Measurements from ENCODE around the gene RPUSD1.

The RPUSD1 gene

DNA sequence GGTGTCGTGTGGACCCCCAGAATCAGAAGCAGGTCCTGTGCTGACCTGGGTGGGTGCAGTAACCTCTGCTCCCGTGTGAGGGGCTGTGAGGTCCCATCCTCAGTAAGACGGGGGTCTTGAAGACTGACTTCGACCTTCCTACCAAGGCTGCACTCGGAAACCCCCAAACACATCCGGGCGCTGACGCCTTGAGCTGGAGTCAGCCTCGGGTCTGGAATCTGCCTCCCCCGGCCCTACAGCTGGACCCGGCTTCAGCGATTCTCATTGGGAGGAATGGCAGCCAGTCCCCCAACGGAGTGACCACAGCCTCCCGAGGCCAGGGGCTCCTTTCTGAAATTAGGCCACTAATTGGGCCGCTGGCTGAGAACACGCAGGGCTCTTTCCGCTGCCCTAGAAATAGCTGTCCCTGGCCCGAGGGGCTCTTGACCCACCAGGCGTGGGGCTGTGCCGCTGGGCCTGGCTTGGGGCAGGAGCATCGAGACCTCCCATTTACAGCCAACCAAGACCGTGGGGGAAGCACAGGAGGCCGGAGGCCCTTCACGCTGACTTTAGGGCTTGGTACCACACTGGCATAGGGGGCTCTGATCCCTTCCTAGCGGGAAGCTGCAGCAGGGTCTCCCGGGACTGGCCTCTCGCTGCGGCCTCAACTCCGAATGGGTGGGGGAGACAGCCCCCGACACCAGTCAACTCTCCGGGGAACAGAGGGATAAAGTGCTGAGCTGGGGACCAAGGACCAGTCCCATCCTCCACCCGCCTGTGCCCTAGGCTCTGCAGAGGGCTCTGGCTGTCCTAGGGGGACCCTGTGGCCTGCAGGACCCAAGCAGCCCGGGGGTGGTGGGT lies 15.0 kb upstream of the RPUSD1 start:
- TF ChIP-seq, protein P1, sequence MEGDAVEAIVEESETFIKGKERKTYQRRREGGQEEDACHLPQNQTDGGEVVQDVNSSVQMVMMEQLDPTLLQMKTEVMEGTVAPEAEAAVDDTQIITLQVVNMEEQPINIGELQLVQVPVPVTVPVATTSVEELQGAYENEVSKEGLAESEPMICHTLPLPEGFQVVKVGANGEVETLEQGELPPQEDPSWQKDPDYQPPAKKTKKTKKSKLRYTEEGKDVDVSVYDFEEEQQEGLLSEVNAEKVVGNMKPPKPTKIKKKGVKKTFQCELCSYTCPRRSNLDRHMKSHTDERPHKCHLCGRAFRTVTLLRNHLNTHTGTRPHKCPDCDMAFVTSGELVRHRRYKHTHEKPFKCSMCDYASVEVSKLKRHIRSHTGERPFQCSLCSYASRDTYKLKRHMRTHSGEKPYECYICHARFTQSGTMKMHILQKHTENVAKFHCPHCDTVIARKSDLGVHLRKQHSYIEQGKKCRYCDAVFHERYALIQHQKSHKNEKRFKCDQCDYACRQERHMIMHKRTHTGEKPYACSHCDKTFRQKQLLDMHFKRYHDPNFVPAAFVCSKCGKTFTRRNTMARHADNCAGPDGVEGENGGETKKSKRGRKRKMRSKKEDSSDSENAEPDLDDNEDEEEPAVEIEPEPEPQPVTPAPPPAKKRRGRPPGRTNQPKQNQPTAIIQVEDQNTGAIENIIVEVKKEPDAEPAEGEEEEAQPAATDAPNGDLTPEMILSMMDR (IDR thresholded peaks at IDR 0.05; ENCODE audit: low read depth, low read length): no peak
- Histone ChIP-seq H3K36me3 (0 out of 2 replicates have a peak, but pooled peaks cover 2% of the 10 kb centered on the region), H3K9me3 (ENCODE audit: severe bottlenecking) (no peaks in the 10 kb centered on the region), H3K27me3 (ENCODE audit: insufficient read depth, low read depth, severe bottlenecking) (no peaks in the 10 kb centered on the region), H3K4me3 (ENCODE audit: low read depth, low read length) (no peak overlapping the region), H3K27ac (no peak overlapping the region)
- DNase-seq: no peak

DNA sequence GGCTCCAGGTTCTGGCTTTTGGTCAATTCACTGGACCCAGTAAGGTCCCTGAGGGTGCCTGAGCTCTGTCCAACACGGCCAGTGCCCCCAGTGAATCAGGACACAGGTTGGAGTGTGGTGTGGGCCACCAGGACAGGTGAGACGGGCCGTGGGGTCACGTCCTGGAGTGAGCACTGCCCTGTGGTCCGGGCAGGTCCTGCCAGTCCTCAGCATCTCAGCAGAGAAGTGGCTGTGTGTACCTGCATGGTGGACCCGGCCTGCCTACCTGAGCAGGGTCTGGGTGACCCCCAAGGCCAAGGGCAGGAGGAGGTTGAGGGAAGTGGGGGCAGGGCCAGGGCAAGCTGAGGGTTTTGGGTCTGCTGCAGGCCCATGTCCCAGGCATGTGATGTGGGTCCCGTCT lies 14.3 kb upstream of the RPUSD1 start:
- no peaks in the 10 kb centered on the region for H3K9me3 ChIP-seq (ENCODE audit: severe bottlenecking)
- no peak for DNase-seq
- TF ChIP-seq, protein P1 (IDR thresholded peaks at IDR 0.05; ENCODE audit: low read depth, low read length): no peak
- no peaks in the 10 kb centered on the region for H3K27me3 ChIP-seq (ENCODE audit: insufficient read depth, low read depth, severe bottlenecking)
- no peak overlapping the region for H3K4me3 ChIP-seq (ENCODE audit: low read depth, low read length)
- H3K27ac ChIP-seq: no peak overlapping the region
- H3K36me3 ChIP-seq: peaks cover 5% of the 10 kb centered on the region; the same call in 1 of the 2 replicates

DNA sequence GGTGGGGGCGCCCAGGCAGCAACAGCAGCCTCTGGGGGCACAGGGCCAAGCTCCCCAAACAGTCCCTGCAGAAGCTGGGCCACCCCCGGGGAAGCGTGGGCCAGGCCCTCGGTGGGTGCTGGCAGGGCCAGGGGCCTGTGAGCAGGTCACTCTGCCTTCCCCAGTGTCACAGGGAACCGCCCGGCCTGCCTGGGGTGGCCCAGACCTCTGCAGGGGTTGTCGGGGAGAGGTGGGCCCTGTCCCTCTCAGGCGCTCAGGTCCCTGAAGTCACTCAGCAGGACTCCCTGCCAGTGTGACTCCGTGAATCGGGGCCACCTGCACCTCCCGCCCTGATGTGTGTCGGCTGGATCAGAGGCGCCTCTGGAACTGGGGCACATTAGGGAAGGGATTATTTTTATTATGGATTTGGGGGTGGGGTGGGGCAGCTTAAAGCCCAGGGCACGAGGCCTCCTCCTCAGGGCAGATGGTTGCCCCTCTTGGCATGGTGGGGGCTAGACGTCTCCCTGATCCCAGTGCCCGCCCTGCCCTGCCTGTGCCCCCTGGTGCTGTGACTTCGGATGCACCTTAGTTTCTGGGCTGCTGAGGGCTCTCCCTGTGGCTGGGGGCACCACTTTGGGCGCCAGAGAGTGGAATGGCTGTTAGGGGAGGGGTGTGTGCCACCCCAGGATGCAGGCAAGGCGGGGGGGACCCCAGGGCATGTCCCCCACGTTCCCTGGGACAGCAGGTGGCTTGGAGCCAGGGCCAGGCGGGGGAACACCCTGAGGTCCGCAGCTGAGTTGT lies 13.6 kb upstream of the RPUSD1 start:
- peaks cover 8% of the 10 kb centered on the region for H3K36me3 ChIP-seq
- TF ChIP-seq, protein P1 (IDR thresholded peaks at IDR 0.05; ENCODE audit: low read depth, low read length): no peak
- no peak for DNase-seq
- H3K9me3 ChIP-seq (ENCODE audit: severe bottlenecking): no peaks in the 10 kb centered on the region
- no peaks in the 10 kb centered on the region for H3K27me3 ChIP-seq (ENCODE audit: insufficient read depth, low read depth, severe bottlenecking)
- no peak overlapping the region for H3K27ac ChIP-seq
- H3K4me3 ChIP-seq (ENCODE audit: low read depth, low read length): no peak overlapping the region

DNA sequence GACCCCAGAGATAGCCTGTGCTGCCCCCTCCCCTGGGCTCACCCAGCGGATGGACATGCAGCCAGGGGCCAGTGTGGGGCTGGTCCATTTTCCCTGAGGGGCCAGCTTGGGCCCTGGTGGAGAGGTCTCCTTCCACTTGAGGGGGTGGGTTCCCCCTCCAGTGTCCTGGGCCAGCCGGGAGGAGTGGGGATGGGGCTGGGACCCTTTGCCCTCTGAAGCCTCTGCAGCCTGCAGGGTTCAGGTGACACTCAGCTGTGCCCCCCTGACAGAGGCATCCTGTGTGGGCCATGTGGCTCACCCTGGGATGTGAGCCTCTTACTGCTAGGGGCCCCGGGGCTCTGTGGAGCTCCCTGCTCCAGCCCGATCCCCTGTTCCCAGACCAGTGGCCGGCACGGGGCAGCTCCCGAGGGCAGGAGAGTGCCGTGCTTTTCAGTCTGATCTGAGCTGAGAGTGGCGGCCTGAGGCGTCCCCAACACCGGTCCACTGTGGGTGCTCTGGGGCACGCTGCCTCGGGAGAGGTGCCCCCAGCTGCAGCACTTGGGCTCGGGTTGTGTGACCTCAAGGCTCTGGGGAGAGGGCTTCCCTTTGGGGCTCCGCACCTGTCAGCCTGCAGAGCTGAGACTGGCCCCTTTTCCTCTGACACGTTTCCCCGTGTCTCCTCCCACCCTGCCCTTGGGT lies 12.8 kb upstream of the RPUSD1 start:
- Histone ChIP-seq H3K9me3 (ENCODE audit: severe bottlenecking) (no peaks in the 10 kb centered on the region), H3K36me3 (peaks cover 16% of the 10 kb centered on the region), H3K4me3 (ENCODE audit: low read depth, low read length) (no peak overlapping the region), H3K27me3 (ENCODE audit: insufficient read depth, low read depth, severe bottlenecking) (no peaks in the 10 kb centered on the region), H3K27ac (no peak overlapping the region)
- no peak for DNase-seq
- TF ChIP-seq, protein P1 (IDR thresholded peaks at IDR 0.05; ENCODE audit: low read depth, low read length): no peak

DNA sequence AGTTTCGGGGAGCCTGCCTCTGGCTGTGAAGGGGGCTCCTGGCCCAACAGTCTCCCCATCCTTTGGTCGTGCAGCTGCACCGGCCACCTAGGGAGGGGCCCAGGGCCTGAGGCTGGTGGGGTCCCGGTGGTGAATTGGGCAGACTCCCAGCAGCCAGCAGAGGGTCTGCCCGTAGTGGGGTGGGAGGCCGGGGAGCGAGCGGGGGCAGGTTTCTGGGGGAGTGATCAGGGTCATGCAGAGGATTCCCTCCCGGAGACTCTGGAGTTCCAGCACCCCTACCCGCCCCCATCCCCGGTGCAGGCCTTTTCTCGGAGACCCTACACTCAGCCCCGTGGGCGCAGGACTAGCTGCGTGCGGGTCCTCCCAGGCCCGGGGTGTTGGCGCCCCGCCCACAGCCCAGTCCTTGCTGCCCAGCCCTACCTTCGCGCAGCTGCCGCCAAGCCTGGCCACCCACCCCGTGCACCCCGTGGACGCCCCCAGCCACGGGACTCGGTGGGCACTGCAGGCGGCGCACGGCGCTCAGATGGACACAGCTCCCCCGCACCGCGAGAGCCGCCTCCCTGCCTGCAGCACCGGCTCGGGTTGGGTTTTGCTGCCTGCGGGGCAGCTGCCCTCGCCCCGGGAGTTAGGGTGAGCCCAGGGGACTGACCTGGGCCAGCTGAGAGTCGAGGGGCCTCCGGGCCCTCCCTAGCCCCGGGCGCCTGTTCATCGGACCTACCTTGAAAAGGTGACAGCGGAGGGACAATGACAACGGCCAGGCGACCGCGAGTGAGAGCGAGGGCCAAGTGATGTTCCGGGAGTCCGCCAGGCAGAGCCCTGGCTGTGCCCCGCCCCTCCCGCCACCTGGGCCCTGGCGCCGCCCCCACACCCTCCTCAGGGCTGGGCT lies 12.0 kb upstream of the RPUSD1 start, which contains the start of gene GNG13:
Gene GNG13 (minus strand): TSS at position 787 of the 886 bp plus-strand sequence. CDS start 1,657 bp downstream, outside the sequence.
- H3K27me3 ChIP-seq (ENCODE audit: insufficient read depth, low read depth, severe bottlenecking): no peaks in the 10 kb centered on the region
- TF ChIP-seq, protein P1 (IDR thresholded peaks at IDR 0.05; ENCODE audit: low read depth, low read length): no peak
- peak; percentile 59 for DNase-seq
- H3K36me3 ChIP-seq: peaks cover 19% of the 10 kb centered on the region
- no peak within 1 kb of the TSS for H3K27ac ChIP-seq
- H3K9me3 ChIP-seq (ENCODE audit: severe bottlenecking): no peaks in the 10 kb centered on the region
- peak within 1 kb of the TSS; percentile 23 for H3K4me3 ChIP-seq (ENCODE audit: low read depth, low read length)

Data from WERI-Rb-1 (cell line).